Epidermal melanocyte (primary cell): Measurements from ENCODE around the gene GRK3.
"Not testable (repeated sequence)": the region's sequence is repeated elsewhere in the genome, so short reads cannot be mapped to it uniquely, and the experiment has no call there.

Experiments used
- DNase-seq: peaks from one replicate; pipeline ENCODE4 v3.0.0; 2011; ENCODE audit warnings: low spot score; ENCODE audit not compliant: insufficient read length

The GRK3 gene

GRCh38 chr22:25697181-25697664 lies 132.7 kb downstream of the GRK3 start:
- peak; percentile 39 for DNase-seq

- DNase-seq, result no peak
These were observed 133.5 kb downstream of the GRK3 start for GRCh38 chr22:25697978-25698377.

GRCh38 chr22:25698461-25698860 lies 134.0 kb downstream of the GRK3 start:
- DNase-seq, result no peak

- no peak for DNase-seq
These were observed 134.5 kb downstream of the GRK3 start for GRCh38 chr22:25698978-25699377.

GRCh38 chr22:25701056-25701780 lies 136.7 kb downstream of the GRK3 start:
- no peak for DNase-seq

- no peak for DNase-seq
These were observed 137.6 kb downstream of the GRK3 start for GRCh38 chr22:25702040-25702439.

GRCh38 chr22:25702571-25703167 lies 138.2 kb downstream of the GRK3 start:
- no peak for DNase-seq

- DNase-seq, result no peak
These were observed 140.2 kb downstream of the GRK3 start for GRCh38 chr22:25704701-25705100.

- no peak for DNase-seq
These were observed 141.7 kb downstream of the GRK3 start for GRCh38 chr22:25706197-25706596.

GRCh38 chr22:25708430-25708829 lies 144.0 kb downstream of the GRK3 start:
- DNase-seq, result not testable (repeated sequence)

- no peak for DNase-seq
These were observed 145.3 kb downstream of the GRK3 start for GRCh38 chr22:25709758-25710157.

GRCh38 chr22:25710501-25710900 lies 146.0 kb downstream of the GRK3 start:
- no peak for DNase-seq

GRCh38 chr22:25711491-25711890 lies 147.0 kb downstream of the GRK3 start:
- no peak for DNase-seq

- DNase-seq, result no peak
These were observed 148.4 kb downstream of the GRK3 start for GRCh38 chr22:25712661-25713400.

GRCh38 chr22:25714070-25714469 lies 149.6 kb downstream of the GRK3 start:
- no peak for DNase-seq

- DNase-seq, result no peak
These were observed 150.3 kb downstream of the GRK3 start for GRCh38 chr22:25714739-25715138.

- no peak for DNase-seq
These were observed 152.2 kb downstream of the GRK3 start for GRCh38 chr22:25716637-25717036.

GRCh38 chr22:25718135-25718840 lies 153.8 kb downstream of the GRK3 start:
- DNase-seq, result no peak

GRCh38 chr22:25722223-25722622 lies 157.7 kb downstream of the GRK3 start:
- DNase-seq, result no peak

- no peak for DNase-seq
These were observed 158.2 kb downstream of the GRK3 start for GRCh38 chr22:25722626-25723025.

- no peak for DNase-seq
These were observed 161.8 kb downstream of the GRK3 start for GRCh38 chr22:25726241-25726640.

GRCh38 chr22:25728071-25728470 lies 163.6 kb downstream of the GRK3 start:
- no peak for DNase-seq
